Measurements from ENCODE around the gene APOL2. TPM values are rescaled to one million over a fixed set of nuclear protein-coding genes. Genes with fewer than 3 reads are reported as not detected.
"Not testable (repeated sequence)": the region's sequence is repeated elsewhere in the genome, so short reads cannot be mapped to it uniquely, and the experiment has no call there.

The APOL2 gene
- total RNA-seq, 1 donor from 2014 or later: 51.6 TPM

DNA sequence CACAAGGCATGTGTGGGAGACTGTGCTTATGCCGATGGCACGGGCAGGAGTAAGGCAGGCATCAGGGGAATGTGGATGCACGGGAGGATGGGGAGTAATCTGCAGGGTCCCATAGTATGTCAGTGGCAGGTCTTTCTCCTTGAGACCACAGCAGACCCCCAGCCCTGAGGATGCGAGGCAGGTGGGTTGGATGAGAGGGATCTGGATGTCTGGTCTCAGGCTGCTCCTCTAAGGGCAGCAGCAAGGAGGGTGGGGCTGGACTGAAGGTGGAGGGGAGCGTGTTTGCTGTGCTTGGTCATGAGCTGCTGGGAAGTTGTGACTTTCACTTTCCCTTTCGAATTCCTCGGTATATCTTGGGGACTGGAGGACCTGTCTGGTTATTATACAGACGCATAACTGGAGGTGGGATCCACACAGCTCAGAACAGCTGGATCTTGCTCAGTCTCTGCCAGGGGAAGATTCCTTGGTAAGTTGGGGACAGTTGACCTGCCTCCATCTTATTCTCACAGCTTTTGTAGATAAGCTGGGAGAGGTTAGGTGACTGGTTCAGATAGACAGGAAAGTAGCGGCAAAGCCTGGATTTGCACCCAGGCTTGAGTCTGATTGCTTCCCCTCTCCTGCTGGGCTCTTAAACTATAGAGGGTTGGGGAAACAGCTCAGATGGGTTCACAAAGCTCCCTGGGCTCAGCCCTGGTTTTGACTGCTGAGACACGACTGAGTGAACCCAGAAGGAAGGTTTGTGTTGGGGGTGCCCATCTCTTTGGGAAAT is 13.6 kb upstream of the APOL2 start, which contains the start of gene APOL1:
TSS of gene APOL1 (plus strand) at position 380 of the 769 bp plus-strand sequence. CDS start 1,823 bp downstream, outside the sequence.
- DNase-seq (peak; percentile 74), ATAC-seq (peak; percentile 92)

DNA sequence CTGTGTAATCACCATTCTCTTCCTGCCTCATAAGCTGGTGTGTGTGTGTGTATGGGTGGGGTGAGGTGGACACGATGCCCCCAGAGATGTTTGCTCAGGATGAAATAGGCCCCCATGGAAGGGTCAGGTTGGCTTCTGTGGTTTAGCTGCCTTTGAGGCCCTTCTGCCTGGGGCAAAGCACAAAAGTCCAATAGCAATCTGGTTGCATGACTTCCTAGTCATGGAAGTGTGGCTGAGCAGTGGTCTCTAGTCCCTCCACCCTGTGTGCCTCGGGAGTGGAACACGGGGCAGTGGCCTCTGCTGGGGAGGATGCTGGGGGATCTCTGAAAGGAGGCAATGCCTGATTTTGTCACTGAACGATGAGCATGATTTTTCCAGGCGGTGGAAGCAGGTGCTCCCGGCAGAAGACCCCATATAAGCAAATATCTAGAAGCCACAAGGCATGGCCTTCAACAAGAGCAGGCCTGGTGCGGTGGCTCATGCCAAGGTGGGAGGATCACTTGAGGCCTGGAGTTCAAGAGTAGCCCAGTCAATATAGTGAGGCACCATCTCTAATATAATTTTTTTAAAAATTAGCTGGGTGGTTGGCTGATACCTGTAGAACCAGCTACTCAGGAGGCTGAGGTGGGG is 12.8 kb upstream of the APOL2 start:
- DNase-seq; H3K9me3 ChIP-seq; H3K27me3 ChIP-seq; ATAC-seq; intact Hi-C loops (cut with DNase I); H3K4me3 ChIP-seq; H3K36me3 ChIP-seq: not testable (repeated sequence)
- Histone ChIP-seq H3K27ac (peak overlapping the region; percentile 83), H3K4me1 (peaks cover 26% of the 10 kb centered on the region)

More for the DNA sequence above, 13.6 kb upstream of the APOL2 start, which contains the start of gene APOL1:
- intact Hi-C loops (cut with DNase I): no loop called here
- Histone ChIP-seq H3K9me3 (no peaks in the 10 kb centered on the region), H3K27me3 (no peaks in the 10 kb centered on the region), H3K36me3 (peaks cover 10% of the 10 kb centered on the region), H3K4me3 (peak within 1 kb of the TSS; percentile 50), H3K27ac (peak within 1 kb of the TSS; percentile 83), H3K4me1 (peaks cover 28% of the 10 kb centered on the region)
- TF ChIP-seq, protein P1, sequence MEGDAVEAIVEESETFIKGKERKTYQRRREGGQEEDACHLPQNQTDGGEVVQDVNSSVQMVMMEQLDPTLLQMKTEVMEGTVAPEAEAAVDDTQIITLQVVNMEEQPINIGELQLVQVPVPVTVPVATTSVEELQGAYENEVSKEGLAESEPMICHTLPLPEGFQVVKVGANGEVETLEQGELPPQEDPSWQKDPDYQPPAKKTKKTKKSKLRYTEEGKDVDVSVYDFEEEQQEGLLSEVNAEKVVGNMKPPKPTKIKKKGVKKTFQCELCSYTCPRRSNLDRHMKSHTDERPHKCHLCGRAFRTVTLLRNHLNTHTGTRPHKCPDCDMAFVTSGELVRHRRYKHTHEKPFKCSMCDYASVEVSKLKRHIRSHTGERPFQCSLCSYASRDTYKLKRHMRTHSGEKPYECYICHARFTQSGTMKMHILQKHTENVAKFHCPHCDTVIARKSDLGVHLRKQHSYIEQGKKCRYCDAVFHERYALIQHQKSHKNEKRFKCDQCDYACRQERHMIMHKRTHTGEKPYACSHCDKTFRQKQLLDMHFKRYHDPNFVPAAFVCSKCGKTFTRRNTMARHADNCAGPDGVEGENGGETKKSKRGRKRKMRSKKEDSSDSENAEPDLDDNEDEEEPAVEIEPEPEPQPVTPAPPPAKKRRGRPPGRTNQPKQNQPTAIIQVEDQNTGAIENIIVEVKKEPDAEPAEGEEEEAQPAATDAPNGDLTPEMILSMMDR (IDR thresholded peaks at IDR 0.05): no peak

DNA sequence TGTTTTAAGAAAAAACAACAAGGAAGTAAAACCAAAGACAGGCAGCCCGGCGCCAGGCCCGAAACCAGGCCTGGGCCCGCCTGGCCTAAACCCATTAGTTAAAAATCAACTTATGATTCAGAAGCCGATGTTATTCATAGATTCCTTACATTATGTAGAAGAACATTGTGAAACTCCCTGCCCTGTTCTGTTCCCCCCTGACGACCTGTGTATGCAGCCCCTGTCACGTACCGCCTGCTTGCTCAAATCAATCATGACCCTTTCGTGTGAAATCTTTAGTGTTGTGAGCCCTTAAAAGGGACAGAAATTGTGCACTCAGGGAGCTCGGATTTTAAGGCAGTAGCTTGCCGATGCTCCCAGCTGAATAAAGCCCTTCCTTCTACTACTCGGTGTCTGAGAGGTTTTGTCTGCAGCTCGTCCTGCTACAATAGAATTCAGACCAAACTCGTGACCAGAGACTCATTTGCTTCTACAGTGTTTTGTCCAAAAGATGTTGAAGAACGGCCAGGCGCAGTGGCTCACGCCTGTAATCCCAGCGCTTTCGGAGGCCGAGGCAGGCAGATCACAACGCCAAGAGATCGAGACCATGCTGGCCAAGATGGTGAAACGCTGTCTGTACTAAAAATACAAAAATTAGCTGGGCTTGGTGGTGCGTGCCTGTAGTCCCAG is 11.1 kb upstream of the APOL2 start:
- H3K9me3 ChIP-seq; DNase-seq; ATAC-seq; intact Hi-C loops (cut with DNase I); H3K27ac ChIP-seq; H3K36me3 ChIP-seq; H3K4me3 ChIP-seq; H3K27me3 ChIP-seq: not testable (repeated sequence)
- peaks cover 26% of the 10 kb centered on the region for H3K4me1 ChIP-seq

DNA sequence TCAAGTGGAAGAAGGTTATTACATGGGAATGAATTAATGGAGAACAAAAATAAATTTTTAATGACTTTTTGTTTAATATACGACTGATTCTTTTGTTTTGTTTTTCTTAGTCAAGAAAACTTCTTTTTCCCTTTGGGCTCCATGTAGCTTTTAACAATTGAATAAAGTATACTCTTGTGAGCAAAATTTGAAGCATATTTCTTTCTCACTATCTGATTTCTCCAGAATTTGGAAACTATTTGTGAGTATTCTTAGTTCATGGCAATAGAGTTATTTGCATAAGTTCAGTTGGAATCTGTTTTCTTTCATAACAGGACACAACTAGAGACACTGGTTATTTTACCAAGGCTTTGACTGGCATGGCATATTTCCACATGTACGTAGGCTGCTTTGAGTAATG is 9.8 kb upstream of the APOL2 start:
- TF ChIP-seq, protein P1 (IDR thresholded peaks at IDR 0.05): no peak
- Histone ChIP-seq H3K4me1 (peaks cover 14% of the 10 kb centered on the region), H3K36me3 (no peaks in the 10 kb centered on the region), H3K9me3 (no peaks in the 10 kb centered on the region), H3K4me3 (no peak overlapping the region), H3K27ac (no peak overlapping the region), H3K27me3 (no peaks in the 10 kb centered on the region)
- DNase-seq (no peak), ATAC-seq (no peak)
- intact Hi-C loops (cut with DNase I): no loop called here

DNA sequence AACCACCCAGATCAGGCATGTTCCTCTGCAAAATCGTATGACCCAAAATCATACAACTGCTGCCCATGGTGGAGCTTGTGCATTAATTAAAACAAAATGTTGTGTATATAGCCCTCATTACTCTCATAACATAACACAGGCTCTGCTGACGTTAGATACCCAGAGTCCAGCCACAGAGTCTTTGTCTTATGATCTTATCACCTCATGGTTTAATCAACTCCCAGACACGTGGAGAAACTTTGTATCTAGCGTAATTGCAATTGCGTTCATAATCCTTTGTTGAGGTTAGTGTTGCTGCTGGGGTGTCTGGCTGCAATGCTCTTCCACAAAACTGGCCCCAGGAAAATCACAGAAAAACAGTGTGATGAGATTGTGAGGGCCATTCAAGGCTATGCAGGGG is 8.6 kb upstream of the APOL2 start:
- no peaks in the 10 kb centered on the region for H3K36me3 ChIP-seq
- ATAC-seq (no peak), DNase-seq (no peak)
- intact Hi-C loops (cut with DNase I): no loop called here
- peaks cover 5% of the 10 kb centered on the region for H3K4me1 ChIP-seq
- TF ChIP-seq, protein P1 (IDR thresholded peaks at IDR 0.05): no peak
- H3K9me3 ChIP-seq: no peaks in the 10 kb centered on the region
- H3K27me3 ChIP-seq: no peaks in the 10 kb centered on the region
- no peak overlapping the region for H3K27ac ChIP-seq
- H3K4me3 ChIP-seq: no peak overlapping the region

DNA sequence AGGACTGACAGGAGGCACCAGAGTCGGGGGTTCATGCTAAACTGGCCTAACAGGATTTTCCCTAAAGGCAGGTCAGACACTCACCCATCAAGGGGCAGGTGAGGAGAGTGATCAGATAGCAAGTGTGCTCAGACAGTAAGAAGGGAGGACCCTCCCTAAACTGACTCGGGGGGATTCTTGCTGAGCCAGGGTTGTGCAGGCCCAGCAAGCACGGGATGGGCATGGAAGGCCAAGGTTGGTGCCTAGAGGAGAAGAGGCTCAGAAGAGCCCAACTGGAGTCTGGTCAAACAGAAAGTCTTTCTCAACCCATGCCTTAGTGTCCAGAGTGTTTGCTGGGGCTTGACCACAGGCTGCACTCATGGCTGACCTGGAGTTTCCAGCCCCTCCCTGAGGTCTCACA is 7.4 kb upstream of the APOL2 start:
- intact Hi-C loops (cut with DNase I): no loop called here
- no peak for ATAC-seq
- Histone ChIP-seq H3K36me3 (no peaks in the 10 kb centered on the region), H3K27me3 (no peaks in the 10 kb centered on the region), H3K4me1 (no peaks in the 10 kb centered on the region), H3K4me3 (no peak overlapping the region), H3K27ac (no peak overlapping the region), H3K9me3 (no peaks in the 10 kb centered on the region)
- DNase-seq: no peak
- TF ChIP-seq, protein P1 (IDR thresholded peaks at IDR 0.05): no peak

All from upper lobe of right lung (tissue), 1 donor.